GM12878 (cell line): ENCODE data around the gene SLC2A5. TPM values are rescaled to one million over a fixed set of nuclear protein-coding genes. Genes with fewer than 3 reads are reported as not detected.

ENCODE experiments used
- ASH2L ChIP-seq: fragments of 300-600, 200-600 bp; sonication (generic); IDR thresholded peaks from 2 replicates; pipeline ENCODE4 v1.6.1; 2017; ENCODE audit warnings: low read depth, mild to moderate bottlenecking, borderline replicate concordance
- BHLHE40 ChIP-seq, 2 experiments: fragments of 450-650 bp in 1 of 2; IDR thresholded peaks; 2 replicates each; pipeline ENCODE4 v1.6.1; 2011 to 2017; ENCODE audit warnings: low read depth in 2 of 2, borderline replicate concordance in 1 of 2, improper control_type of control experiment in 1 of 2, low read length in 1 of 2, mild to moderate bottlenecking in 1 of 2
- EP300 ChIP-seq, 2 experiments: fragments of 150-350 bp in 1 of 2; IDR thresholded peaks; 2 replicates each; pipeline ENCODE4 v1.6.1; 2011 to 2012; ENCODE audit warnings: low read depth in 2 of 2, low read length in 2 of 2, borderline replicate concordance in 1 of 2, improper control_type of control experiment in 1 of 2, inconsistent platforms in 1 of 2; ENCODE audit not compliant: control insufficient read depth in 1 of 2
- HCFC1 ChIP-seq: fragments of 150-350 bp; IDR thresholded peaks from 2 replicates; pipeline ENCODE4 v1.6.1; 2014; ENCODE audit warnings: low read length
- IKZF2 ChIP-seq, 2 experiments: fragments of 450-650 bp; IDR thresholded peaks; 2 replicates each; pipeline ENCODE4 v1.6.1; 2017; ENCODE audit warnings: mild to moderate bottlenecking in 2 of 2, moderate library complexity in 2 of 2
- KLF5 ChIP-seq: fragments of 450-650 bp; IDR thresholded peaks from 2 replicates; pipeline ENCODE4 v1.6.1; 2014; ENCODE audit warnings: mild to moderate bottlenecking; ENCODE audit not compliant: partially characterized antibody
- MEF2A ChIP-seq: IDR thresholded peaks from 2 replicates; pipeline ENCODE4 v1.6.1; 2011; ENCODE audit warnings: low read depth, mild to moderate bottlenecking, low read length, moderate library complexity; ENCODE audit not compliant: insufficient read depth
- MTA2 ChIP-seq: fragments of 450-650 bp; IDR thresholded peaks from 2 replicates; pipeline ENCODE4 v1.6.1; 2016; ENCODE audit warnings: low read depth, mild to moderate bottlenecking, moderate library complexity
- MXI1 ChIP-seq: fragments of 150-350 bp; IDR thresholded peaks from 2 replicates; pipeline ENCODE4 v1.6.1; 2011; ENCODE audit warnings: low read depth, mild to moderate bottlenecking, inconsistent platforms, low read length, improper control_type of control experiment
- NFIC ChIP-seq: IDR thresholded peaks from 2 replicates; pipeline ENCODE4 v1.6.1; 2012; ENCODE audit warnings: low read depth, mild to moderate bottlenecking, inconsistent platforms, low read length, moderate library complexity
- PML ChIP-seq: IDR thresholded peaks from 2 replicates; pipeline ENCODE4 v1.6.1; 2012; ENCODE audit warnings: low read length, inconsistent platforms
- POU2F2 ChIP-seq: IDR thresholded peaks from 3 replicates; pipeline ENCODE4 v1.6.1; 2011; ENCODE audit warnings: low read depth, mild to moderate bottlenecking, low read length, borderline replicate concordance
- RCOR1 ChIP-seq: conservative IDR thresholded peaks from 2 replicates; pipeline ENCODE4 v1.6.1; 2012; ENCODE audit warnings: low read depth, low read length, improper control_type of control experiment
- RELA ChIP-seq: fragments of 450-650 bp; IDR thresholded peaks from 2 replicates; pipeline ENCODE4 v1.8.0; 2014; ENCODE audit warnings: borderline replicate concordance; ENCODE audit not compliant: partially characterized antibody
- SPI1 ChIP-seq: IDR thresholded peaks from 2 replicates; pipeline ENCODE4 v1.6.1; 2011; ENCODE audit warnings: low read depth, mild to moderate bottlenecking, low read length, moderate library complexity, borderline replicate concordance; ENCODE audit not compliant: insufficient read depth
- TAF1 ChIP-seq: IDR thresholded peaks from 2 replicates; pipeline ENCODE4 v1.6.1; 2011; ENCODE audit warnings: mild to moderate bottlenecking, low read depth, low read length, borderline replicate concordance
- TCF12 ChIP-seq: IDR thresholded peaks from 2 replicates; pipeline ENCODE4 v1.6.1; 2011; ENCODE audit warnings: low read depth, mild to moderate bottlenecking, low read length
- ZNF274 ChIP-seq: IDR thresholded peaks from one replicate; pipeline ENCODE4 v1.8.0; 2011; ENCODE audit not compliant: insufficient read length, insufficient read depth
- polyA plus RNA-seq, 11 experiments: library from polyadenylated mRNA; depleted of rRNA in 4 of 11; unstranded in 6 of 11; stranded (reverse) in 5 of 11; fragments of >200 nt; fragmentation: Nextera tagmentation in 4 of 11; fragmentation: Illumina TruSeq in 1 of 11; extraction: Ambion mirVana in 4 of 11; extraction: Trizol in 1 of 11; gene quantifications; 1 replicate in 1 of 11; 2 replicates in 10 of 11; pipeline versions ENCODE4 v1.2.1 to v1.2.3, GENCODE V29; 2011 to 2016; ENCODE audit warnings: inconsistent platforms in 2 of 11, missing spikeins in 2 of 11, low read depth in 1 of 11
- total RNA-seq, 4 experiments: library from RNA; depleted of rRNA in 3 of 4; stranded (reverse); fragments of >200 nt in 3 of 4; fragmentation: Illumina TruSeq in 1 of 4; extraction: Trizol in 1 of 4; gene quantifications; 2 replicates each; pipeline versions ENCODE4 v1.2.1 to v1.2.3, GENCODE V29; 2013 to 2021
- TF ChIP-seq, protein P1 (sequence below): fragments of 150-350 bp; IDR thresholded peaks from 2 replicates; pipeline ENCODE4 v1.6.1; 2014; ENCODE audit warnings: mild to moderate bottlenecking, low read depth, low read length
- TF ChIP-seq, protein P2 (sequence below): IDR thresholded peaks from 2 replicates; pipeline ENCODE4 v1.6.1; 2012; ENCODE audit warnings: low read depth, low read length, improper control_type of control experiment
- TF ChIP-seq, protein P3 (sequence below): IDR thresholded peaks from 2 replicates; pipeline ENCODE4 v1.6.1; 2011; ENCODE audit warnings: low read depth, mild to moderate bottlenecking, low read length, moderate library complexity, borderline replicate concordance; ENCODE audit errors: extremely low read depth
- TF ChIP-seq, protein P4 (sequence below): fragments of 450-650 bp; IDR thresholded peaks from 2 replicates; pipeline ENCODE4 v1.6.1; 2017; ENCODE audit warnings: antibody characterized with exemption, mild to moderate bottlenecking, moderate library complexity
- TF ChIP-seq, protein P5 (sequence below): fragments of 450-650 bp; IDR thresholded peaks from 2 replicates; pipeline ENCODE4 v1.6.1; 2016; ENCODE audit warnings: mild to moderate bottlenecking

The SLC2A5 gene
- total and polyA plus RNA-seq, 10 of the 15 experiments (the other 5 are each of a cell fraction or from before 2014, with no cell fraction given) = 4.5 to 76.6 (median 23.9) TPM

DNA sequence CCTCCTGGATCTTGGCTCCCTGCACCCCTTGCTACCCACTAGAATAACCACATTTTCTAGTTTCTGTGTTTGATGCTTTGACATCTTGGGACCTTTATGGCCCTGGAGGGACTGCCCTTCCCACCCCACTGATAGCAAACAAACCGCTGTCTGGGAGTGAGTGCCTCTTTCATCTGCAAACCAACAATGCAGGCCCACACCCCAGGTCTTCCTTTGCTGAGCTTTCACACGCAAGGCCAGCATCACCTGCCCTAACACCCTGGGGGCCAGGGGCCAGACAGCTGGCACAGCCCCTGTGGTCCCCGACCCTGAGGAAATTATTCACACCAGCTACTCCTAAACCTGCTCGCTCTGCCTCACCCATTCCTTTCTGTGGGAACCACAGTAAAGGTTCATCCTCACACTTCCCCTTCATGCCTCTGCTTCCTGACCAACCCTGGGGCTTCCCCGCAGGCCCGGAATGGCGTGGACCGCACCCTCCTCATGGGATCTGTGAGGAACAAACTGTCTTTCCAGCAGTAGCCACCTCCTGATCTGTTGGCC lies 58.6 kb downstream of the SLC2A5 start (continued):
- TF ChIP-seq MEF2A (no peak), IKZF2 (IDR thresholded peaks at IDR 0.05) (peak; percentile 66 to 76; a peak in 1 of 4 replicates), HCFC1 (no peak), KLF5 (no peak), MTA2 (peak; percentile 21; the same call in 1 of the 2 replicates), TCF12 (peak; percentile 74; the same call in 1 of the 2 replicates), ASH2L (no peak), SPI1 (peak; percentile 50; the same call in 1 of the 2 replicates), TAF1 (no peak), EP300 (IDR thresholded peaks at IDR 0.05; ENCODE audit: borderline replicate concordance in 1 of 2, control insufficient read depth in 1 of 2, low read depth in 2 of 2, low read length in 2 of 2) (peak in 1 of 2 experiments; percentile 40; a peak in 1 of 4 replicates), RELA (no peak), PML (no peak), RCOR1 (no peak), NFIC (no peak), MXI1 (no peak), BHLHE40 (IDR thresholded peaks at IDR 0.05; ENCODE audit: borderline replicate concordance in 1 of 2, low read depth in 2 of 2, low read length in 1 of 2) (peak; percentile 10 to 41; a peak in 1 of 4 replicates), POU2F2 (no peak), ZNF274 (no peak)
- TF ChIP-seq, protein P1, sequence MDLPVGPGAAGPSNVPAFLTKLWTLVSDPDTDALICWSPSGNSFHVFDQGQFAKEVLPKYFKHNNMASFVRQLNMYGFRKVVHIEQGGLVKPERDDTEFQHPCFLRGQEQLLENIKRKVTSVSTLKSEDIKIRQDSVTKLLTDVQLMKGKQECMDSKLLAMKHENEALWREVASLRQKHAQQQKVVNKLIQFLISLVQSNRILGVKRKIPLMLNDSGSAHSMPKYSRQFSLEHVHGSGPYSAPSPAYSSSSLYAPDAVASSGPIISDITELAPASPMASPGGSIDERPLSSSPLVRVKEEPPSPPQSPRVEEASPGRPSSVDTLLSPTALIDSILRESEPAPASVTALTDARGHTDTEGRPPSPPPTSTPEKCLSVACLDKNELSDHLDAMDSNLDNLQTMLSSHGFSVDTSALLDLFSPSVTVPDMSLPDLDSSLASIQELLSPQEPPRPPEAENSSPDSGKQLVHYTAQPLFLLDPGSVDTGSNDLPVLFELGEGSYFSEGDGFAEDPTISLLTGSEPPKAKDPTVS = no peak
- TF ChIP-seq, protein P2, sequence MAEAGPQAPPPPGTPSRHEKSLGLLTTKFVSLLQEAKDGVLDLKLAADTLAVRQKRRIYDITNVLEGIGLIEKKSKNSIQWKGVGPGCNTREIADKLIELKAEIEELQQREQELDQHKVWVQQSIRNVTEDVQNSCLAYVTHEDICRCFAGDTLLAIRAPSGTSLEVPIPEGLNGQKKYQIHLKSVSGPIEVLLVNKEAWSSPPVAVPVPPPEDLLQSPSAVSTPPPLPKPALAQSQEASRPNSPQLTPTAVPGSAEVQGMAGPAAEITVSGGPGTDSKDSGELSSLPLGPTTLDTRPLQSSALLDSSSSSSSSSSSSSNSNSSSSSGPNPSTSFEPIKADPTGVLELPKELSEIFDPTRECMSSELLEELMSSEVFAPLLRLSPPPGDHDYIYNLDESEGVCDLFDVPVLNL = no peak
- TF ChIP-seq, protein P3, sequence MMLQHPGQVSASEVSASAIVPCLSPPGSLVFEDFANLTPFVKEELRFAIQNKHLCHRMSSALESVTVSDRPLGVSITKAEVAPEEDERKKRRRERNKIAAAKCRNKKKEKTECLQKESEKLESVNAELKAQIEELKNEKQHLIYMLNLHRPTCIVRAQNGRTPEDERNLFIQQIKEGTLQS = no peak
- TF ChIP-seq, protein P4, sequence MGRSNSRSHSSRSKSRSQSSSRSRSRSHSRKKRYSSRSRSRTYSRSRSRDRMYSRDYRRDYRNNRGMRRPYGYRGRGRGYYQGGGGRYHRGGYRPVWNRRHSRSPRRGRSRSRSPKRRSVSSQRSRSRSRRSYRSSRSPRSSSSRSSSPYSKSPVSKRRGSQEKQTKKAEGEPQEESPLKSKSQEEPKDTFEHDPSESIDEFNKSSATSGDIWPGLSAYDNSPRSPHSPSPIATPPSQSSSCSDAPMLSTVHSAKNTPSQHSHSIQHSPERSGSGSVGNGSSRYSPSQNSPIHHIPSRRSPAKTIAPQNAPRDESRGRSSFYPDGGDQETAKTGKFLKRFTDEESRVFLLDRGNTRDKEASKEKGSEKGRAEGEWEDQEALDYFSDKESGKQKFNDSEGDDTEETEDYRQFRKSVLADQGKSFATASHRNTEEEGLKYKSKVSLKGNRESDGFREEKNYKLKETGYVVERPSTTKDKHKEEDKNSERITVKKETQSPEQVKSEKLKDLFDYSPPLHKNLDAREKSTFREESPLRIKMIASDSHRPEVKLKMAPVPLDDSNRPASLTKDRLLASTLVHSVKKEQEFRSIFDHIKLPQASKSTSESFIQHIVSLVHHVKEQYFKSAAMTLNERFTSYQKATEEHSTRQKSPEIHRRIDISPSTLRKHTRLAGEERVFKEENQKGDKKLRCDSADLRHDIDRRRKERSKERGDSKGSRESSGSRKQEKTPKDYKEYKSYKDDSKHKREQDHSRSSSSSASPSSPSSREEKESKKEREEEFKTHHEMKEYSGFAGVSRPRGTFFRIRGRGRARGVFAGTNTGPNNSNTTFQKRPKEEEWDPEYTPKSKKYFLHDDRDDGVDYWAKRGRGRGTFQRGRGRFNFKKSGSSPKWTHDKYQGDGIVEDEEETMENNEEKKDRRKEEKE = no peak
- TF ChIP-seq, protein P5, sequence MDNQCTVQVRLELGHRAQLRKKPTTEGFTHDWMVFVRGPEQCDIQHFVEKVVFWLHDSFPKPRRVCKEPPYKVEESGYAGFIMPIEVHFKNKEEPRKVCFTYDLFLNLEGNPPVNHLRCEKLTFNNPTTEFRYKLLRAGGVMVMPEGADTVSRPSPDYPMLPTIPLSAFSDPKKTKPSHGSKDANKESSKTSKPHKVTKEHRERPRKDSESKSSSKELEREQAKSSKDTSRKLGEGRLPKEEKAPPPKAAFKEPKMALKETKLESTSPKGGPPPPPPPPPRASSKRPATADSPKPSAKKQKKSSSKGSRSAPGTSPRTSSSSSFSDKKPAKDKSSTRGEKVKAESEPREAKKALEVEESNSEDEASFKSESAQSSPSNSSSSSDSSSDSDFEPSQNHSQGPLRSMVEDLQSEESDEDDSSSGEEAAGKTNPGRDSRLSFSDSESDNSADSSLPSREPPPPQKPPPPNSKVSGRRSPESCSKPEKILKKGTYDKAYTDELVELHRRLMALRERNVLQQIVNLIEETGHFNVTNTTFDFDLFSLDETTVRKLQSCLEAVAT = no peak
